GM21717 (cell line): Measurements from ENCODE around the gene JAKMIP1.
"Not testable (repeated sequence)": the region's sequence is repeated elsewhere in the genome, so short reads cannot be mapped to it uniquely, and the experiment has no call there.

Source experiments
- ATAC-seq: cut with Tn5 transposase; IDR thresholded peaks from one replicate; pipeline ENCODE4 v1.9.1; 2021; ENCODE audit warnings: mild to moderate bottlenecking, moderate library complexity; ENCODE audit not compliant: unreplicated experiment

The JAKMIP1 gene

DNA sequence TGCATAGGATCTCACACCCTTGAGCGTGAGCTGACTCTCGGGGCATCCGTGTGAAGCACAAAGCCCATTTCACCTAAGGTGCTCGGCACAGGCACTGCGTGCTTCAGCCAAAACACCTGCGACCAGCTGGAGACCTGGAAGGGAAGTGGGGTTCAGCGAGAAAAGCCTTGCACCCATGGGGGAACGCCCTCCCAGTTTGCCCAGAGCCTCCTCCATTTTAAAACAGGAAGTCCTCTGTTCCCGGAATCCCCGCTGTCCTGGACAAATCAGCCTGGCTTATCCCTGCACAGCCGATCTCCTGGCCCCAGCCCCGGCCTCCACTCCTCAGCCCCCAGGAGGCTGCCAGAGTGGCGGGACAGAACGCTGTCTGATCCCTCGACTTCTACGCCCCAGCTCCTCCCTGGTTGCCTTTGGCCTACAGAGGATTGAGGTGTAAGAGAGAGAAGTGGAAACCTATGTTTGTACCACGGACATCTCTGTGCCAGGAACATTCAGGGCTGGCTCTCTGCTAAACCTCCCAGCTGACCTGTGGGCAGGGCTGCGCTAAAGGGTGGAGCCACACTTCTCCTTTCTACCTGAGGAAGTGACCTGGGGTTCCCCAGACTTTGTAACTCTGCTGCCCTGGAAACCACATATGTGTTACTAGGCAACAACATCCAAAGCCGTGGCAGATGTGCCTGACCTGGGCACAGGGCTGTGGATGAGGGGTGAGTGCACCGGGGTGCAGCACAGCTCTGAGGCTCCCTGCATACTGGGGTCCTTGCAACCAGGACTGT is 178.3 kb downstream of the JAKMIP1 start:
- no peak for ATAC-seq

DNA sequence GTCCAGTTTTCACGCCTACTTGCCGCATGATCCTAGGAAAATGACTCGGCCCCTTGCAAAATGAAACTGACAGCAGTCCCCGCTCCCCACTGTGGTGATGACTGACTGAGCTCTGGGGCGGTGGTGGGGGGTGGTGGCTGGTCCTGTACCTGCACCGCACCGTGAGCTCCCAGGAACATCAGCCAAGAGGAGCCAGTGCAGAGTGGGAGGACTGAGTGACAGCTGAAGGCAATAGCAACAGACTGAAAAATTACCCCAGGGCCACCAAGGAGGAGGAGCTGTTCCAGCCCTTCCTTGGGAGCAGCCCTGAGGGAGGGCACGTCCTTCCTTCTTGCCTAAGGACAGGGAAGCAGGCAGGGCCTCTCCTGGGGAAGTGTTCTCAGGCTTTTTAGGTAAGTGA is 179.7 kb downstream of the JAKMIP1 start:
- ATAC-seq, result no peak

DNA sequence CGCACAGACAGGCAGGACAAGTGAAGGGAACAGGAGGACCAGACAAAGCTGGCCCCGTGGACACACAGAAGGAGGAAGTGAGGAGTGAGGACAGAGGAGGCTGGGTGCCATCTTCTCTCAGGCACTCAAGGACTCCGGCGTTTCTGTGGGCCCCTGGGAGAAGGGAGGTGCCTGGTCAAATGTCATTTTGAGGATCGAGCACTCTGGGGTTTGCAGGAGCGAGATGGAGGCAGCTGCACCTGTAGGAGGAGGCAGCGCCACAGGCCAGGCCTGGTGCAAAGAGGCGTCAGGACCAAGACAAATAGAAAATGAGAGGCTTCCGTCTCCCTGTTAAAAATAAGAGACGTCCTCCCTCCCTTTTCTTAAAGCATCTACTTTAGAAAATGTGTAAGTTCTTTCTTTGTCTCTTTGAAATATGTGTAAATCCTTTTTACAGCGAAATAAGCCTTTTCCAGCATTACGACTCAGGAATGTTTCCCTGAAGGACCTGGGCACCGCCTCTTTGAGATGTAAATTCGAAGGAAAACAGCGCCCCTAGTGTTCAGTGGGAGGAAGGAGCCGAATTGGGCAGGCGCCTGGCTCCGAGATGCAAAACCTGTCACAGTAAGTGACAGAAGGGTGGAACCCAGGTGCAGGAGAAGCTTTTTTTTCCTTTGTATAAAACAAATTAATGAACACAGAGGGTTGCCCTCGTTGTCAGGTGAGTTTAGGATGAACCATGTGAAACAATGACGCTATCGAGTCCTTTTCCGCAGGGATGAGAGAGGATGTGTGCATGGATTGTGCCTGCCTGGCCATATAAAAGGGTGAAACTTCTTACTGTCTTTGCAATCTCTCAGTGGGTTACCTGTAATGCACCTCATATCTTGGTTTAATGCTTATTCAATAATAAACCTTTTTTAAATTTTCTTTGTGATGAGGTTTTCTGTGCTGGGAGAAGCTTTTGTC is 180.8 kb downstream of the JAKMIP1 start:
- no peak for ATAC-seq

DNA sequence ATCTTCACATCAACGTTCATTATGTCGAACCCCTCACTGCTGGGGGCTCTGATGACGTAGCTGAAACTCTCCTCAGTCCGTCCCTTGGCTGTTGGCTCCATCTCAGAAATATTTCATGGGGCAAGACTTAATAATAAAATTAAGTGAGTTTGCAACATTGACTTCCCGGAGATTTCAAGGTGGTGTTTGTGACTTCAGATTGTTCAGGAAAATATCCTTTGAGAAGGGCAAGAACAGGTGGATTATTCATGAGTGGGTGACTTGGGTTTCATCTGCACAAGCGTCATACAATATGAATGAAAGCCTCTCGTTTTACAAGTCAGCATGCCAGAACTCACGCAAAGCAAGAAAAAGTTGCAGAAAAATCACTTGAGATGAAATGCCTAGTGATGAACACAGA is 182.0 kb downstream of the JAKMIP1 start, which contains the start of gene C4orf50:
TSS of gene C4orf50 (minus strand) at position 101 of the 400 bp plus-strand sequence.
- no peak for ATAC-seq

DNA sequence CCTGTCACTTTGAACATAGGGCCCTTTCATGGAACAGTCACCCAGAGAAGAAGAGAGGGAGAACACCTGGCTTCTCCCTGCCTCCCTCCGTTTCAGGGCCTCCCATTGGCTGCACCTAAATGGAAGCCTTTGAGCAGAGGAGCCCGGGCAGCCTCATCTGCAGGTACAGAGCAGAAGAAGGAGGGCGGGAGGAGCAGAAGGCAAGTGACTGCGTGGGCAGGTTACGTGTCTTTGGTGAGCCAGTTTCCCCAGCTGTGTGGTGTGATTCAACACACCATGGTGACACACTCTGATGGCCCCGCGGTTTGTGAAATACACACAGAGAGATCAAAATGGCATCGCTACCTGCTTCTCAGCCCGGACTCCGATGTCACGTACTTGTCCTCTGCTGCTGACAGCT is 182.5 kb downstream of the JAKMIP1 start:
- ATAC-seq, result no peak

DNA sequence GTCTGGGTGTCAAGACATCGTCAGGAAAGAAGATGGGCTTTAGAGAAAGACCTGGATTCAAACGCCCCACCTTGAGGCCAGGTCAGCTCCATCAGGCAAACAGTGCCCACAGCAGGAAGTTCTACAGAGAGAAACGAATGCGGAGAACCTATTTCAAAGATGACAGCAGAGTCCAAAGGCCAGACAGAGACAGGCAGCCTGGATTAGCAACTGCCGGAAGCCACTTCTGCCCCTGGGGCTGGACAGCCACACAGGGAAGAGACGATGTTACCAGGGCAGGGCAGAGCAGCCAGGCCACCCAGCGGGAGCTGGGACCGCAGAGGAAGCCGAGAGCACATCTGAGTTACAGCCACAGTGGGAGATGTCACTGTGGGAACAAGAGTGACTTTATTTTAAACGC is 183.3 kb downstream of the JAKMIP1 start:
- no peak for ATAC-seq

DNA sequence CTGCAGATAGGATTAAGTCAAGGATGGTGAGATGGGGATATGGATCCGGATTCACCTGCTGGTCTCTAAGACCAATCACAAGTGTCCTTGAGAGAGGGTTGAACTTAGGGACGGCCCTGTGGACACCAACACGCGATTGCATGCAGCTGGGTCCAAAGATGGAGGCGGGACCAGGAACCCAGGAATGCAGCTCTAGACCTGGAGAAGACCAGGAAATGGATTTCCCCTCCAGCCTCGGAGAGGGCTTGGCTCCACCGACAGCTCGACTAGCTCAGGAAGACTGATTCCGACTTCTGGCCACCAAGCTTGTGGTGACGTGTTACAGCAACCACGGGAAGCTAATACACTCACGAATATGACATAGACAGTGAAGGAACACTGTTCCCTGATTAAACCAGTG is 186.8 kb downstream of the JAKMIP1 start:
- no peak for ATAC-seq

DNA sequence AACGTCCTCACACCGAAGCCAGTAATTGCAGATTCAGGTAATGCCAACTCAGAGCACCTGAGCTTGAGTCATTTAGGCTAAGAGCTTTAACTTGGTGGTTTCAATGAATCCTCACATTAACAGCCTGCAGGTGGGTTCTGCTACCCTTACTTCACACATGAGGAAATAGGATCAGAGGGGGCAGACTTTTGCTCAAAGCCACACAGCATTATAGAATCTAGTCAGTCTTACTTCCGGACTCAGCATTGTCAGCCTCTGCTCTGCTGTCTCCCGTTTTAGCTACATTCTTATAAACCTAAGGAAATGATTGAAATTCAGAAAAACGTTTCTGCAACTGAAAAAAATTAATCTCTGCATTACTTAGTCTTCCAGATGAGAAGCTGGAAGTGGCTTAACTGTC is 188.1 kb downstream of the JAKMIP1 start:
- ATAC-seq, result no peak

DNA sequence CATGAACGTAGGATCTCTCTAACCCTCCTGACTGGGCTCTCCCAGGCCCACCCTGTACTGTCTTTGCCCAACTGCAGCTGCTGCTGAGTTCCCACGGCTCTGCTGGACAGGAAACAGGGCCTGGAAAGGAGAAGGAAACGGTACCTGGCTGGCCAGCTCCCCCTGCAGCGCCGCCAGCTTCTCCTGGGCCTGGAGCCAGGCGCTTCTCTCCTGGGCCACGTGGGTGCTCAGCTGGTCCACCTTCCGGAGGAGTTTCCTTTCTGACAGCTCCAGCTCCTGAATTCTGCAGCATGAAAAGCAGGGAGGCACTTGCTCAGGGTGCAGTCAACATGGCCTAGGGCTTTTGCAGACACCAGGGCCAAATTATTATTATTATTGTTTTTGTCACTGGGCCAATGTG is 188.7 kb downstream of the JAKMIP1 start:
- ATAC-seq, result no peak

DNA sequence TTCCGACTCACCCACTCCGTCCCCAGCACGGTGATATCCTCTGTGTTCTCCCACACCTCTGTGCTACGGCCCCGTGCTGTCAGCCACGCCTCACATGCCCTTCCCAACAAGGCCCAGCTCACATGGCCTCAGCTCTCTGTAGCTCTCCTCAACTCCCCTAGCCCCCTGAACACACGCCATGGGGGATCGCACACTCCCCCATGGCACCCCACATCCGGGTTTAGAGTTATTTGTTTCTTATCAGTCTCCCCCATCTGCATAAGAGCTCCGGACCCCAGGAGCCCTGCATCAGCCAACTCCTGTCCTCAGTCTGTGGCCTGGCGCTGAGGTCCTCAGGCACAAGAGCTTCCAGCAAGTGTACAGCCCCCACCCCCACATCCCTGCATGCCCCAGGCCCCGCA is 189.1 kb downstream of the JAKMIP1 start:
- ATAC-seq, result no peak

DNA sequence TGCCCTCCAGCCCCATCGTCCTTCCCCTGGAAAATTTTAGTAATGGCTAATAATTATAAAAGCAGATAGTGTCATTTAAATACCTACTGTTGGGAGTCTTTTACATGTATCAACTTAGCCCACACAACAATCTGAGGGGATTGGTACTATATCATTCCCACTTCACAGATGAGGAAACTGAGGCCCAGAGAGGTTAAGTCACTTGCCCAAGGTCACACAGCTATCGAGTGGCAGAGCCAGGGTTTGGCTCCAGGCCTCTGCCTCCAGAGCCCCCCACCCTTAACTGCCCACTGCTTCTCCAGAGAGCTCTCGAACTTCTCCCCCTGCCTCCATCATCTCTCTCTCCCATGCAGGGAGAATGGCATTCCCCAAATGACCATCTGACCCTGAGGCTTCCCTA is 189.6 kb downstream of the JAKMIP1 start:
- no peak for ATAC-seq

DNA sequence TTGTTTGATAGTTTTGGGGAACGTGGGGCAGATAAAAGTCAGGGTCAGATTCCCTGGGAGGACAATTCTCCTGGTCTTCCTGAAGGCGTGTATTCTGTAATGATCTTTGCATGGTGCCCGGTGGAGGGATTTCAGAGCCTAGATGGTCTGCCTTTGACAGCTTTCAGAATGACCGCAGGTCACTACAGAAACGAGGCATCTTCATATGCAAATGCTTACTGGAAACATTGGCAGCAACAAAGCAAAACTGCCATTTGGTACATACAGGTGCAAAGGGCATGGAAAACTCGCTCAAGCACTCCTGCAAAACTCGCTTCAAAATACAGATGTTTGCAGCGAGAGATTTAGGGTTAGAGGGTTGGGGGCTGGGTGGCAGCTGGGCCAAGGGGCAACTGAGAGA is 190.9 kb downstream of the JAKMIP1 start:
- no peak for ATAC-seq

DNA sequence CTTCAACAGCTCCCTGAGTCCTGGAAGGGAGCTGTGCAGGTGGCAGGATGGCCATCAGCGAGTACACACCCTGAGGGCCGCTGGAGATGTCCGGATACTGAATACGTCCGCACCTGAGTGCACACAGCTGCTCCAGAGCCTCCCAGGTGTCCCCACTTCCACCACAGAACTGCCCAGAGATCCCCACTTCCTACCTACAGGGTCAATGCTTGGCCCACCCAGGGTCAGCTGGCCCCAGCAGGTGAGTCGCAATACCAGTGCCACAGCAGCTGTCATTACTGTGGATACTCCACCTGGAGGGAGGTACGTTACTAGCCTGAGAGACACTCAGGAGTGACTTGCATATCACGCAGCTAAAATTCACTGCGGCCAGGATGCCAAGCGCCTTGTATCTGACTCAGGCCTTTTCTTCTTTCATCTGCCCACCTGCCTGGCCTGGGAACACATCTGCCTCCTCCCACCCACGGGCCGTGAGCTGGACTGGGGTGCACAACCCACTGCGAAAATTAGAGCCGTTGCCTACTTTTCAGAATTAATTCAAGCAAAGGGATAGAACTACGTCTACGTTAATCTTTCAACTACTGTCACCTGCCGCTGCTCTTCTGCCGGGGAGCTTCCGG is 191.5 kb downstream of the JAKMIP1 start:
- ATAC-seq, result no peak

DNA sequence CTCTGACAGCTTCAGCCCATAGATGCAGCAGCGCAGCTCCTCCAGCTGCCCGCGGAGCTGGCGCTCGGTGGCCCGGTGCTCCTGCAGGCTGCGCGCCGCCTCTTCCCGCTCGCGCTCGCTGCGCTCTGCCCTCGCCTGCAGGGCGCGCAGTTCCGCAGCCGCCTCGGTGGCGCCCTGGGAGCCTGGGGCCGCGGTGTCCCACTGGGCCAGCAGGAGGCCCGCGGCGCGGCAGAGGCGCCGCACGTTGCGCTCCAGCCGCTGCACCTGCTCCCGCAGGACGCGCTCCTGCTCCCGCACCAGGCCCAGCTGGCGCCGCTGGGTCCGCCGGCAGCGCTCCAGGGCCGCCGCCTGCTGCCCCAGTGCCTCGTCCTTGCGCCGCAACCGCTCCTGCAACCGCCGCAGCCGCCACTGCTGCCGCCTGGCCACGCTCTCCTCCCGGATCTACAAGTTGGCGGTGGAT is 192.2 kb downstream of the JAKMIP1 start:
- ATAC-seq, result no peak

DNA sequence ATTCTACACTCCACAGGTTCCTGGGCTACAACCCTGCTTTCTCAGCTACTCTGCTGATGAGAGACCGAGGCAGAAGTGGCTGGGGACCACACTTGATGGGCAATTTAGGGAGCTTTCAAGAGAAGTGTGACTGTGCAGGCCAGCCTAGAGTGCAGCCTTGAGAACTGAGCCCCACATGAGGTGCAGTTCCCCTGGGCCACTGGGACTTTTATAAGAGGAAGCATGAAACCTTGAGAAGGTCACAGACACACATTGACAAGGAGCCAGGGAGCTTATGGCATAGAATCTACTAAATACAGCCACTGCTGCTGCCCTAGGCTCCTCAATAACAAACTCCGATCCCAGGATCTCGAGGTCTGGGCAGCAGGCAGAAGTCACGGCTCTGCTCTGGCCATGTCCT is 195.2 kb downstream of the JAKMIP1 start:
- ATAC-seq, result no peak

DNA sequence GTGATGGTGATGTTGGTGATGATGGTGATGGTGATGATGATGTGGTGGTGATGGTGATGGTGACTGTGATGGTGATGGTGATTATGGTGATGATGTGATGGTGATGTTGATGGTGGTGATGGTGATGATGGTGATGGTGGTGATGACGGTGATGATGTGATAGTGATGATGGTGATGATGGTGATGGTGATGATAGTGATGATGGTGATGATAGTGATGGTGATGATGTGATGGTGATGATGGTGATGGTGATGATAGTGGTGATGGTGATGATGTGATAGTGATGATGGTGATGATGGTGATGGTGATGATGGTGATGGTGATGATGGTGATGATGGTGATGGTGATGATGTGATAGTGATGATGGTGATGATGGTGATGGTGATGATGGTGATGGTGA is 196.9 kb downstream of the JAKMIP1 start:
- not testable (repeated sequence) for ATAC-seq

DNA sequence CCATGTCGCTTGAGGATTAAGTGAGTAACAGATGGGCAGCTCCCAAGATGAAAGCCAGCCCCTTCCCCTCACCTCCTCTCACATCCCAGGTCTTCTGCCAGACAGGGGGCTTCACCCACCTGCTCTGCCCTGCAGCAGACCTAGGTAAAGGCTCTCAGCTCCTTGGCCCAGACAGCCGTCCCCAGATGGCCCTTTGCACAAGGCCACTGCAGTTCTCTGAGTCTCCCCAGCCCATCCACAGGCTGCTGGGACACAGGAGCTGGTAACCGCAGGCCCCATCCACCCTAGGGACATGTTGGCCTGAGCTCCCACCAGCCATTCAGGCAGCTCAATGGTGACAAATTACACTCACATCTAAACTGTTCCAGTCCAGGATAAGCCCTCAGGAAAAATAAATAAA is 197.4 kb downstream of the JAKMIP1 start:
- ATAC-seq, result no peak

DNA sequence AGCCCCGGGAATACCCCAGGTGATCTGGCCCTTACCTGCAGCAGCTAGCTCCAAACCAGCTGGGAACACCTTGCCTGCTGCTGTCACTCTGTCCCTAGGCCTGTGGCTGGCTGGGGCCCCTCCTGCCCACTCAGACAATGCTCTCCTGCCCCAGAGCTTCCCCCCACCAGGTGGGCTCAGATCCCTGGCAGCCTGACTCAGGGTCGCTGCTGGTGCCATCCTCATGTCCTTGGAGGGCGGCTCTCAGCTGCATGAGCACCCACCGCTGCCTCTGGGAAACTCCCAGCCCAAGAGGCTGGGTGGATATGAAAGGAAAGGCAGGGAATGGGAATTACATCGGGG is 197.9 kb downstream of the JAKMIP1 start:
- ATAC-seq, result no peak

DNA sequence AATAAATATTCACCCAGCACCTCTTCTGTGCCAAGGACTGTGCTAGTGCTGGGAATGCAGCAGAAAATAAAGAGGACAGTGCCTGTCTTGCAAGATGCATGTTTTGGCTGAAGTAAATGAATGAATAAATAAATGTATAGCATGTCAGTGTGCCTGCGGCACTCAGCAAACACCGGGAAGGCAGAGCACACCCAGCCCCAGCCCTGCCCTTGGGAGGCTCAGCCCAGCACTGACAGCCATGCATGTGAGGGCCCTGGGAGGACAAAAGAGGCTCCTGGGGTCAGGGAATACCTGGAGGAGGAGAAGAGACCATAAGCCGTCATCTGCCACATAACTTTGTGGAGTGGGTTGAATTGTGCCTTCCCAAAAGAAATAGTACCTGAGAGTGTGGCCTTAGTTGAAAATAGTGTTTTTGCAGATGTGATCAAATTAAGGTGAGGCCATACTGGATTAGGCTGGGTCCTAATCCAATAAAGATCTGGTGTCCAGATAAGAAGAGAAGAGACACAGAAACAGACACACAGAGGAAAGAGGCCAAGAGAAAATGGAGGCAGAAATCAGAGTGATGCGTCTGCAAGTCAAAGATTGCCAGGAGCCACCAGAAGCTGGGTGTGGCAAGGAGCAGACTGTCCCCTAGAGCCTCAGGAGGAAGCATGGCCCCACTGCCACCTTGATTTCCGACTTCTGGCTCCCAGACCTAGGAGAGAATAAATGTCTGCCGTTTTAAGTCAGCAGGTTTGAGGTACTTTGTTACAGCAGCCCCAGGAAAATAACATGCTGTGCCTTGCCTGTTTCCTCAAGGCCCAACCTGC is 198.5 kb downstream of the JAKMIP1 start:
- no peak for ATAC-seq

DNA sequence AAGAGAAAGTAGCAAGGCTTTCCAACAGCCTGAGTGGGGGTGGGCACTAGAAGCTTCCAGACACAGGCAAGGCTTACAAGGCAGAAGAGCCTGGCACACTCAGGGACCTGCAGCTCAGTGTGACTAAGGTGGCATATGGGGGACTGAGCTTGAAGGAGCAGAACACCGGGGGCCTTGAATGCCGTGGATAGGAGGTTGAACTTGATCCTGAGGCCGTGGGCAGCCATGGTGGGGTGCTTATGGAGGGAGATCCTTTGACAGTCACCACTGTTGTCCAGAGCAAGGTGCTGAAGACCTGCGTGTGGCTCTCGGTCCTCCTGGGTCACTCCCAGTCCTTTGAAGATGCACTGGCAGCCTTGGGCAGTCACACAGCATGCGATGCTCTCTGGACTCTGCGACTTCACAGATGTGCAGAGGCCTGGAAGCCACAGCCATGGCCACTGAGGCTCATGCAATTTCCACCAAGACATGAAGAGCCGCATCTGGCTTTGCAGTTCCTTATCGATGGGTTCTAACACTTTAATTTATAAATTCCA is 200.5 kb downstream of the JAKMIP1 start:
- ATAC-seq, result no peak
